GM12873 (cell line): ENCODE results near the gene MFN2.

Source experiments
- CTCF ChIP-seq: IDR thresholded peaks from 2 replicates; pipeline ENCODE4 v1.5.1; 2012; ENCODE audit warnings: low read depth, mild to moderate bottlenecking, moderate library complexity, low read length, control low read depth; ENCODE audit not compliant: insufficient read depth; ENCODE audit errors: missing control alignments

MFN2 gene

GRCh38 chr1:12001996-12002493, 21.8 kb downstream of the MFN2 start:
- TF ChIP-seq CTCF: no peak

GRCh38 chr1:12003762-12004161, 23.5 kb downstream of the MFN2 start:
- TF ChIP-seq CTCF: no peak

GRCh38 chr1:12005488-12006166, 25.4 kb downstream of the MFN2 start:
- no peak for TF ChIP-seq CTCF

GRCh38 chr1:12006167-12006921, 26.1 kb downstream of the MFN2 start:
- no peak for TF ChIP-seq CTCF

GRCh38 chr1:12007204-12007603, 27.0 kb downstream of the MFN2 start:
- no peak for TF ChIP-seq CTCF

GRCh38 chr1:12009318-12009947, 29.2 kb downstream of the MFN2 start:
- TF ChIP-seq CTCF: no peak
